Stimulated activated naive CD8-positive, alpha-beta T cell treated with anti-CD3 and anti-CD28 coated beads, Interleukin-15, amount 100 ng/mL, for 72 hours (primary cell): ENCODE measurements around the gene RFTN1.

Experiments used
- ATAC-seq: fragments of 150-1000 bp; cut with Tn5 transposase; 2 replicates; pipeline ENCODE4 v1.10.0; 2021; ENCODE audit warnings: mild to moderate bottlenecking, moderate library complexity
- DNase-seq, 2 donors: peaks; one replicate each; pipeline ENCODE4 v3.0.0; 2021 to 2022
- H3K27ac Mint-ChIP-seq, 2 donors: one replicate each; pipeline ENCODE4 v1.8.0; 2022; ENCODE audit warnings: mild to moderate bottlenecking in 2 of 2, mixed read lengths in 2 of 2, moderate library complexity in 2 of 2
- H3K27me3 Mint-ChIP-seq: one replicate; pipeline ENCODE4 v1.8.0; 2022; ENCODE audit warnings: mixed read lengths
- H3K4me1 Mint-ChIP-seq: one replicate; pipeline ENCODE4 v1.8.0; 2022; ENCODE audit warnings: mild to moderate bottlenecking, mixed read lengths
- H3K4me3 Mint-ChIP-seq, 2 donors: one replicate each; pipeline ENCODE4 v1.8.0; 2022; ENCODE audit warnings: mild to moderate bottlenecking in 2 of 2, mixed read lengths in 2 of 2, moderate library complexity in 1 of 2
- H3K9me3 Mint-ChIP-seq, 2 donors: one replicate each; pipeline ENCODE4 v1.8.0; 2022; ENCODE audit warnings: mixed read lengths in 2 of 2

The RFTN1 gene

GRCh38 chr3:16456784-16457415, 56.6 kb downstream of the RFTN1 start:
- ATAC-seq (peak; percentile 40), DNase-seq (no peak)
- H3K27ac Mint-ChIP-seq: no peak overlapping the region
- H3K27me3 Mint-ChIP-seq: no peaks in the 10 kb centered on the region
- no peaks in the 10 kb centered on the region for H3K9me3 Mint-ChIP-seq
- peaks cover 44% of the 10 kb centered on the region for H3K4me1 Mint-ChIP-seq
- no peak overlapping the region for H3K4me3 Mint-ChIP-seq

- H3K4me3 Mint-ChIP-seq: no peak overlapping the region
- ATAC-seq (no peak), DNase-seq (no peak)
- no peaks in the 10 kb centered on the region for H3K9me3 Mint-ChIP-seq
- peaks cover 47% of the 10 kb centered on the region for H3K4me1 Mint-ChIP-seq
- H3K27ac Mint-ChIP-seq: no peak overlapping the region
- H3K27me3 Mint-ChIP-seq: no peaks in the 10 kb centered on the region
Observed at GRCh38 chr3:16455966-16456365, 57.5 kb downstream of the RFTN1 start.

GRCh38 chr3:16455001-16455400, 58.5 kb downstream of the RFTN1 start:
- no peak overlapping the region for H3K27ac Mint-ChIP-seq
- H3K4me1 Mint-ChIP-seq: peaks cover 57% of the 10 kb centered on the region
- no peaks in the 10 kb centered on the region for H3K27me3 Mint-ChIP-seq
- no peak overlapping the region for H3K4me3 Mint-ChIP-seq
- no peaks in the 10 kb centered on the region for H3K9me3 Mint-ChIP-seq
- ATAC-seq: no peak
- no peak for DNase-seq

- ATAC-seq: no peak
- no peak overlapping the region for H3K27ac Mint-ChIP-seq
Observed at GRCh38 chr3:16452261-16452660, 61.2 kb downstream of the RFTN1 start.

GRCh38 chr3:16449369-16449768, 64.1 kb downstream of the RFTN1 start:
- peak overlapping the region in 1 of 2 donors; percentile 12 for H3K4me3 Mint-ChIP-seq
- no peak for ATAC-seq
- H3K9me3 Mint-ChIP-seq: no peaks in the 10 kb centered on the region
- no peaks in the 10 kb centered on the region for H3K27me3 Mint-ChIP-seq
- no peak for DNase-seq
- peaks cover 69% of the 10 kb centered on the region for H3K4me1 Mint-ChIP-seq
- H3K27ac Mint-ChIP-seq: no peak overlapping the region

More at GRCh38 chr3:16452261-16452660, 61.2 kb downstream of the RFTN1 start:
- Mint-ChIP-seq H3K4me3 (no peak overlapping the region), H3K4me1 (peaks cover 66% of the 10 kb centered on the region), H3K9me3 (no peaks in the 10 kb centered on the region), H3K27me3 (no peaks in the 10 kb centered on the region)
- DNase-seq: no peak

- no peaks in the 10 kb centered on the region for H3K9me3 Mint-ChIP-seq
- H3K4me3 Mint-ChIP-seq: no peak overlapping the region
- DNase-seq (peak in 1 of 2 donors; percentile 44), ATAC-seq (peak; percentile 84)
- H3K4me1 Mint-ChIP-seq: peaks cover 63% of the 10 kb centered on the region
- H3K27ac Mint-ChIP-seq: no peak overlapping the region
- H3K27me3 Mint-ChIP-seq: no peaks in the 10 kb centered on the region
Observed at GRCh38 chr3:16448639-16449070, 64.8 kb downstream of the RFTN1 start.

- H3K27me3 Mint-ChIP-seq: no peaks in the 10 kb centered on the region
- no peak overlapping the region for H3K27ac Mint-ChIP-seq
- no peak for ATAC-seq
- peaks cover 0 to 4% of the 10 kb centered on the region in 2 donors for H3K9me3 Mint-ChIP-seq
- no peak for DNase-seq
- H3K4me1 Mint-ChIP-seq: peaks cover 50% of the 10 kb centered on the region
- H3K4me3 Mint-ChIP-seq: no peak overlapping the region
Observed at GRCh38 chr3:16447135-16447534, 66.4 kb downstream of the RFTN1 start.

GRCh38 chr3:16444344-16444743, 69.2 kb downstream of the RFTN1 start:
- no peak for ATAC-seq
- no peak overlapping the region for H3K4me3 Mint-ChIP-seq
- H3K27me3 Mint-ChIP-seq: no peaks in the 10 kb centered on the region
- peaks cover 54% of the 10 kb centered on the region for H3K4me1 Mint-ChIP-seq
- H3K9me3 Mint-ChIP-seq: peaks cover 0 to 4% of the 10 kb centered on the region in 2 donors
- DNase-seq: no peak
- no peak overlapping the region for H3K27ac Mint-ChIP-seq

- Mint-ChIP-seq H3K27ac (no peak overlapping the region), H3K27me3 (no peaks in the 10 kb centered on the region), H3K4me3 (no peak overlapping the region), H3K9me3 (peaks cover 0 to 4% of the 10 kb centered on the region in 2 donors), H3K4me1 (peaks cover 41% of the 10 kb centered on the region)
- ATAC-seq: no peak
- DNase-seq: no peak
Observed at GRCh38 chr3:16442730-16443129, 70.8 kb downstream of the RFTN1 start.

GRCh38 chr3:16441371-16441875, 72.1 kb downstream of the RFTN1 start:
- H3K9me3 Mint-ChIP-seq: peaks cover 0 to 4% of the 10 kb centered on the region in 2 donors
- H3K4me1 Mint-ChIP-seq: peaks cover 31% of the 10 kb centered on the region
- H3K4me3 Mint-ChIP-seq: no peak overlapping the region
- no peak for ATAC-seq
- H3K27me3 Mint-ChIP-seq: no peaks in the 10 kb centered on the region
- H3K27ac Mint-ChIP-seq: no peak overlapping the region
- DNase-seq: no peak

- no peaks in the 10 kb centered on the region for H3K27me3 Mint-ChIP-seq
- no peak for DNase-seq
Observed at GRCh38 chr3:16439848-16440708, 73.4 kb downstream of the RFTN1 start.

GRCh38 chr3:16439163-16439847, 74.2 kb downstream of the RFTN1 start:
- H3K4me3 Mint-ChIP-seq: no peak overlapping the region
- no peak for ATAC-seq
- no peak for DNase-seq
- H3K9me3 Mint-ChIP-seq: peaks cover 0 to 4% of the 10 kb centered on the region in 2 donors
- peak overlapping the region in 1 of 2 donors; percentile 49 for H3K27ac Mint-ChIP-seq
- H3K4me1 Mint-ChIP-seq: peaks cover 24% of the 10 kb centered on the region
- no peaks in the 10 kb centered on the region for H3K27me3 Mint-ChIP-seq

More at GRCh38 chr3:16439848-16440708, 73.4 kb downstream of the RFTN1 start:
- Mint-ChIP-seq H3K27ac (peak overlapping the region in 1 of 2 donors; percentile 49), H3K4me1 (peaks cover 24% of the 10 kb centered on the region), H3K4me3 (no peak overlapping the region), H3K9me3 (peaks cover 0 to 4% of the 10 kb centered on the region in 2 donors)
- no peak for ATAC-seq

GRCh38 chr3:16437640-16438039, 75.9 kb downstream of the RFTN1 start:
- no peak overlapping the region for H3K4me3 Mint-ChIP-seq
- H3K27me3 Mint-ChIP-seq: no peaks in the 10 kb centered on the region
- no peaks in the 10 kb centered on the region for H3K9me3 Mint-ChIP-seq
- H3K27ac Mint-ChIP-seq: no peak overlapping the region
- peaks cover 26% of the 10 kb centered on the region for H3K4me1 Mint-ChIP-seq
- ATAC-seq (no peak), DNase-seq (no peak)

GRCh38 chr3:16433701-16434151, 79.8 kb downstream of the RFTN1 start:
- DNase-seq: no peak
- Mint-ChIP-seq H3K27me3 (no peaks in the 10 kb centered on the region), H3K9me3 (no peaks in the 10 kb centered on the region), H3K27ac (no peak overlapping the region), H3K4me1 (peaks cover 25% of the 10 kb centered on the region), H3K4me3 (no peak overlapping the region)
- no peak for ATAC-seq

GRCh38 chr3:16432714-16433113, 80.8 kb downstream of the RFTN1 start:
- Mint-ChIP-seq H3K4me3 (no peak overlapping the region), H3K9me3 (no peaks in the 10 kb centered on the region), H3K27ac (no peak overlapping the region)

More at GRCh38 chr3:16432714-16433113, 80.8 kb downstream of the RFTN1 start:
- no peak for DNase-seq
- ATAC-seq: no peak
- H3K27me3 Mint-ChIP-seq: no peaks in the 10 kb centered on the region
- H3K4me1 Mint-ChIP-seq: peaks cover 28% of the 10 kb centered on the region
